HEK293 (cell line): Measurements from ENCODE around the gene HLA-DPA1.

Experiments used
- CTCF ChIA-PET: fragments of 350-600 bp; formaldehyde crosslinking; extraction: SDS; loops from one replicate; lab custom pipeline; 2021; ENCODE audit warnings: antibody characterized with exemption; lab: Yijun Ruan, JAX
- POLR2A ChIA-PET: fragments of 300-600 bp; formaldehyde crosslinking; extraction: SDS; loops from one replicate; lab custom pipeline; 2020; ENCODE audit warnings: antibody characterized with exemption, inconsistent platforms; lab: Yijun Ruan, JAX
- H3K27ac ChIP-seq: fragments of 200-500 bp; sonication (Bioruptor generic); 2 replicates; pipeline ENCODE4 v1.5.1; 2014; ENCODE audit warnings: low read depth, low read length, control low read depth, inconsistent platforms; ENCODE audit errors: extremely low read depth
- H3K36me3 ChIP-seq, 2 experiments: fragments of 200-500 bp in 1 of 2; sonication (Bioruptor generic) in 1 of 2; 1 replicate in 1 of 2; 2 replicates in 1 of 2; pipeline ENCODE4 v1.5.1; 2014 to 2017; ENCODE audit warnings: inconsistent platforms in 2 of 2, low read length in 2 of 2; ENCODE audit not compliant: control insufficient read depth in 2 of 2, insufficient read depth in 1 of 2
- H3K4me1 ChIP-seq: fragments of 200-500 bp; sonication (Bioruptor generic); 2 replicates; pipeline ENCODE4 v1.5.1; 2014; ENCODE audit warnings: mild to moderate bottlenecking, low read length, inconsistent platforms; ENCODE audit not compliant: control insufficient read depth, insufficient read depth
- H3K4me3 ChIP-seq: 2 replicates; pipeline ENCODE4 v1.5.1; 2011; ENCODE audit warnings: low read depth, mild to moderate bottlenecking, control low read depth, low read length, moderate library complexity
- H3K9me3 ChIP-seq: fragments of 200-500 bp; sonication (Bioruptor generic); 2 replicates; pipeline ENCODE4 v1.5.1; 2014; ENCODE audit warnings: low read depth, low read length, inconsistent platforms; ENCODE audit not compliant: control insufficient read depth, insufficient read depth
- HOXC10 ChIP-seq: sonication (generic); formaldehyde crosslinking; IDR thresholded peaks from 2 replicates; pipeline ENCODE4 v1.8.1; 2023; ENCODE audit warnings: mild to moderate bottlenecking, missing genetic modification reagents
- KLF1 ChIP-seq: fragments of 450-650 bp; formaldehyde crosslinking; IDR thresholded peaks from 2 replicates; pipeline ENCODE4 v1.5.1; 2016; ENCODE audit warnings: missing biosample characterization, missing genetic modification characterization
- REPIN1 ChIP-seq: fragments of 450-650 bp; formaldehyde crosslinking; IDR thresholded peaks from 2 replicates; pipeline ENCODE4 v1.5.1; 2017; ENCODE audit warnings: missing biosample characterization, missing genetic modification characterization, low read depth
- SP7 ChIP-seq: fragments of 450-650 bp; formaldehyde crosslinking; IDR thresholded peaks from 2 replicates; pipeline ENCODE4 v1.5.1; 2016; ENCODE audit warnings: missing biosample characterization, missing genetic modification characterization
- ZBTB7A ChIP-seq: fragments of 450-650 bp; formaldehyde crosslinking; IDR thresholded peaks from 2 replicates; pipeline ENCODE4 v1.5.1; 2016; ENCODE audit warnings: low read depth, missing biosample characterization, missing genetic modification characterization
- ZNF223 ChIP-seq: fragments of 450-650 bp; formaldehyde crosslinking; IDR thresholded peaks from 2 replicates; pipeline ENCODE4 v1.5.1; 2016; ENCODE audit warnings: missing biosample characterization, missing genetic modification characterization
- ZNF311 ChIP-seq: fragments of 450-650 bp; formaldehyde crosslinking; IDR thresholded peaks from 2 replicates; pipeline ENCODE4 v1.5.1; 2017; ENCODE audit warnings: missing biosample characterization, missing genetic modification characterization, borderline replicate concordance
- ZNF596 ChIP-seq: fragments of 450-650 bp; IDR thresholded peaks from 2 replicates; pipeline ENCODE4 v1.5.0; 2018; ENCODE audit warnings: missing biosample characterization, mild to moderate bottlenecking, missing genetic modification characterization, moderate library complexity
- ZNF747 ChIP-seq: fragments of 450-650 bp; formaldehyde crosslinking; IDR thresholded peaks from 2 replicates; pipeline ENCODE4 v1.5.1; 2016; ENCODE audit warnings: missing biosample characterization, missing genetic modification characterization
- ZNF837 ChIP-seq: fragments of 450-650 bp; formaldehyde crosslinking; IDR thresholded peaks from 2 replicates; pipeline ENCODE4 v1.5.1; 2016; ENCODE audit warnings: missing biosample characterization, missing genetic modification characterization
- TF ChIP-seq, protein P1 (sequence below): fragments of 450-650 bp; formaldehyde crosslinking; IDR thresholded peaks from 2 replicates; pipeline ENCODE4 v1.5.1; 2016; ENCODE audit warnings: missing biosample characterization, missing genetic modification characterization
- TF ChIP-seq, protein P2 (sequence below): fragments of 450-650 bp; formaldehyde crosslinking; IDR thresholded peaks from 2 replicates; pipeline ENCODE4 v1.5.1; 2017; ENCODE audit warnings: missing biosample characterization, missing genetic modification characterization
- TF ChIP-seq, protein P3 (sequence below): fragments of 450-650 bp; formaldehyde crosslinking; IDR thresholded peaks from 2 replicates; pipeline ENCODE4 v1.5.1; 2016; ENCODE audit warnings: missing biosample characterization, missing genetic modification characterization
- TF ChIP-seq, protein P4 (sequence below): fragments of 450-650 bp; formaldehyde crosslinking; IDR thresholded peaks from 2 replicates; pipeline ENCODE4 v1.5.1; 2016; ENCODE audit warnings: missing biosample characterization, missing genetic modification characterization
- TF ChIP-seq, protein P5 (sequence below): fragments of 450-650 bp; formaldehyde crosslinking; IDR thresholded peaks from 2 replicates; pipeline ENCODE4 v1.5.1; 2016; ENCODE audit warnings: missing biosample characterization, missing genetic modification characterization, low read depth
- TF ChIP-seq, protein P6 (sequence below): fragments of 450-650 bp; formaldehyde crosslinking; IDR thresholded peaks from 2 replicates; pipeline ENCODE4 v1.5.1; 2016; ENCODE audit warnings: missing biosample characterization, missing genetic modification characterization

Gene HLA-DPA1

DNA sequence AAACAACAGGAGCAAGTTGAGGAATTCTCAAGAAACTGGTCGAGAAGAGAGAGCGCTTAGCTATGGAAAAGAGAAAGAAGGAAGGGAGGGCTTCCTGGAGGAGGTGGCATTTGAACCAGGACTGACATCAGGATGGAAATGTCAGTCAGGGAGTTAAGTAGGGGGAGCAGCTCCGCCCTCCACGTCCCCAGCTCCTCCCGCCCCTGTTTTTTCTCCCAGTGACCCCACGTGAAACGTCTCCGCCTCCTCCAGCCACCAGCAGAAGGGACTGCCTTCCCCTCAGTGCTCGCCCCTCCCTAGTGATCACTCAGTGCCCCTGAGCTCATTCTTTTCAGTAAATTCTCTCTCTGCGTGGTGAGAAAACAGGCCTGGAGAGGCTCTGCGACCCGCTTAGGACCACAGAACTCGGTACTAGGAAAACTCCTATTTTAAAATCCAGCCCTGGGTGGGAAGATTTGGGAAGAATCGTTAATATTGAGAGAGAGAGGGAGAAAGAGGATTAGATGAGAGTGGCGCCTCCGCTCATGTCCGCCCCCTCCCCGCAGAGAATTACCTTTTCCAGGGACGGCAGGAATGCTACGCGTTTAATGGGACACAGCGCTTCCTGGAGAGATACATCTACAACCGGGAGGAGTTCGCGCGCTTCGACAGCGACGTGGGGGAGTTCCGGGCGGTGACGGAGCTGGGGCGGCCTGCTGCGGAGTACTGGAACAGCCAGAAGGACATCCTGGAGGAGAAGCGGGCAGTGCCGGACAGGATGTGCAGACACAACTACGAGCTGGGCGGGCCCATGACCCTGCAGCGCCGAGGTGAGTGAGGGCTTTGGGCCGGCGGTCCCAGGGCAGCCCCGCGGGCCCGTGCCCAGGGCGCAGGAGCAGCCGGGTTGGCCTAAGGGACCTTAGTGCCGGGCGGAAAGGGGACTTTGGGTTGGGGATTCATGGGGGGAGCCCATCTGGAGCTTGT is 7.0 kb upstream of the HLA-DPA1 start (continued):
- TF ChIP-seq, protein P1, sequence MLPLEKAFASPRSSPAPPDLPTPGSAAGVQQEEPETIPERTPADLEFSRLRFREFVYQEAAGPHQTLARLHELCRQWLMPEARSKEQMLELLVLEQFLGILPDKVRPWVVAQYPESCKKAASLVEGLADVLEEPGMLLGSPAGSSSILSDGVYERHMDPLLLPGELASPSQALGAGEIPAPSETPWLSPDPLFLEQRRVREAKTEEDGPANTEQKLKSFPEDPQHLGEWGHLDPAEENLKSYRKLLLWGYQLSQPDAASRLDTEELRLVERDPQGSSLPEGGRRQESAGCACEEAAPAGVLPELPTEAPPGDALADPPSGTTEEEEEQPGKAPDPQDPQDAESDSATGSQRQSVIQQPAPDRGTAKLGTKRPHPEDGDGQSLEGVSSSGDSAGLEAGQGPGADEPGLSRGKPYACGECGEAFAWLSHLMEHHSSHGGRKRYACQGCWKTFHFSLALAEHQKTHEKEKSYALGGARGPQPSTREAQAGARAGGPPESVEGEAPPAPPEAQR (tag by site-specific recombination), result no peak
- TF ChIP-seq SP7 (tag by site-specific recombination), result peak; percentile 73
- TF ChIP-seq, protein P2, sequence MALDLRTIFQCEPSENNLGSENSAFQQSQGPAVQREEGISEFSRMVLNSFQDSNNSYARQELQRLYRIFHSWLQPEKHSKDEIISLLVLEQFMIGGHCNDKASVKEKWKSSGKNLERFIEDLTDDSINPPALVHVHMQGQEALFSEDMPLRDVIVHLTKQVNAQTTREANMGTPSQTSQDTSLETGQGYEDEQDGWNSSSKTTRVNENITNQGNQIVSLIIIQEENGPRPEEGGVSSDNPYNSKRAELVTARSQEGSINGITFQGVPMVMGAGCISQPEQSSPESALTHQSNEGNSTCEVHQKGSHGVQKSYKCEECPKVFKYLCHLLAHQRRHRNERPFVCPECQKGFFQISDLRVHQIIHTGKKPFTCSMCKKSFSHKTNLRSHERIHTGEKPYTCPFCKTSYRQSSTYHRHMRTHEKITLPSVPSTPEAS (tag by site-specific recombination), result no peak
- TF ChIP-seq, protein P3, sequence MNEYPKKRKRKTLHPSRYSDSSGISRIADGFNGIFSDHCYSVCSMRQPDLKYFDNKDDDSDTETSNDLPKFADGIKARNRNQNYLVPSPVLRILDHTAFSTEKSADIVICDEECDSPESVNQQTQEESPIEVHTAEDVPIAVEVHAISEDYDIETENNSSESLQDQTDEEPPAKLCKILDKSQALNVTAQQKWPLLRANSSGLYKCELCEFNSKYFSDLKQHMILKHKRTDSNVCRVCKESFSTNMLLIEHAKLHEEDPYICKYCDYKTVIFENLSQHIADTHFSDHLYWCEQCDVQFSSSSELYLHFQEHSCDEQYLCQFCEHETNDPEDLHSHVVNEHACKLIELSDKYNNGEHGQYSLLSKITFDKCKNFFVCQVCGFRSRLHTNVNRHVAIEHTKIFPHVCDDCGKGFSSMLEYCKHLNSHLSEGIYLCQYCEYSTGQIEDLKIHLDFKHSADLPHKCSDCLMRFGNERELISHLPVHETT (tag by site-specific recombination), result 0 out of 2 replicates have a peak, but pooled peaks have one; percentile 9

DNA sequence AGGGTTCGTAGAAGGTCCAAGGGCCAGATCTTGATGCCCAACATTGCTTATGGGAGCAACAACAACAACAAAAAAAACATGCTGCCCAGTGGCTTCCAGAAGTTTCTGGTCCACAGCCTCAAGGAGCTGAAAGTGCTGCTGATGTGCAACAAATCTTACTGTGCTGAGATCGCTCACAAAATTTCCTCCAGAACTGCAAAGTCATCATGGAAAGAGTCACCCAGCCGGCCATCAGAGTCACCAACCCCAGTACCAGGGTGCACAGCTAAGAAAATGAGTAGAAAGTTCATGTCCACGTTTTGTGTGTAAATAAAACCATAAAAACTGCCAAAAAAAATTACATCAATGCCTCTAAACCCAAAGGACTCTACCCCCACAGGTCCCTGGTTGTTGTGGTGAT is 6.1 kb upstream of the HLA-DPA1 start:
- ChIA-PET POLR2A (interaction anchor here (0.7 to 2.6 kb wide), 12 partner anchors 26 to 346 kb away, joined by 3 to 18 read pairs (median 4); partner anchors contain the start of genes HSD17B8, RING1, RPS18 and VPS52), CTCF (interaction anchor here (1.0 to 5.0 kb wide), 3 partner anchors 8 to 66 kb away, joined by 3 to 37 read pairs (median 7); no protein-coding TSS in a partner anchor)
- TF ChIP-seq, protein P4, sequence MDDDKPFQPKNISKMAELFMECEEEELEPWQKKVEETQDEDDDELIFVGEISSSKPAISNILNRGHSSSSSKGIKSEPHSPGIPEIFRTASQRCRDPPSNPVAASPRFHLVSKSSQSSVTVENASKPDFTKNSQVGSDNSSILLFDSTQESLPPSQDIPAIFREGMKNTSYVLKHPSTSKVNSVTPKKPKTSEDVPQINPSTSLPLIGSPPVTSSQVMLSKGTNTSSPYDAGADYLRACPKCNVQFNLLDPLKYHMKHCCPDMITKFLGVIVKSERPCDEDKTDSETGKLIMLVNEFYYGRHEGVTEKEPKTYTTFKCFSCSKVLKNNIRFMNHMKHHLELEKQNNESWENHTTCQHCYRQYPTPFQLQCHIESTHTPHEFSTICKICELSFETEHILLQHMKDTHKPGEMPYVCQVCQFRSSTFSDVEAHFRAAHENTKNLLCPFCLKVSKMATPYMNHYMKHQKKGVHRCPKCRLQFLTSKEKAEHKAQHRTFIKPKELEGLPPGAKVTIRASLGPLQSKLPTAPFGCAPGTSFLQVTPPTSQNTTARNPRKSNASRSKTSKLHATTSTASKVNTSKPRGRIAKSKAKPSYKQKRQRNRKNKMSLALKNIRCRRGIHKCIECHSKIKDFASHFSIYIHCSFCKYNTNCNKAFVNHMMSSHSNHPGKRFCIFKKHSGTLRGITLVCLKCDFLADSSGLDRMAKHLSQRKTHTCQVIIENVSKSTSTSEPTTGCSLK (tag by site-specific recombination), result no peak
- TF ChIP-seq HOXC10 (no peak), ZNF223 (tag by site-specific recombination) (no peak), KLF1 (tag by site-specific recombination) (no peak), ZNF596 (tag by site-specific recombination) (no peak), ZBTB7A (tag by site-specific recombination) (no peak), ZNF837 (tag by site-specific recombination) (no peak), ZNF747 (tag by site-specific recombination) (no peak), ZNF311 (tag by site-specific recombination) (no peak), REPIN1 (tag by site-specific recombination) (no peak)
- TF ChIP-seq, protein P2 (tag by site-specific recombination), result no peak
- TF ChIP-seq, protein P5, sequence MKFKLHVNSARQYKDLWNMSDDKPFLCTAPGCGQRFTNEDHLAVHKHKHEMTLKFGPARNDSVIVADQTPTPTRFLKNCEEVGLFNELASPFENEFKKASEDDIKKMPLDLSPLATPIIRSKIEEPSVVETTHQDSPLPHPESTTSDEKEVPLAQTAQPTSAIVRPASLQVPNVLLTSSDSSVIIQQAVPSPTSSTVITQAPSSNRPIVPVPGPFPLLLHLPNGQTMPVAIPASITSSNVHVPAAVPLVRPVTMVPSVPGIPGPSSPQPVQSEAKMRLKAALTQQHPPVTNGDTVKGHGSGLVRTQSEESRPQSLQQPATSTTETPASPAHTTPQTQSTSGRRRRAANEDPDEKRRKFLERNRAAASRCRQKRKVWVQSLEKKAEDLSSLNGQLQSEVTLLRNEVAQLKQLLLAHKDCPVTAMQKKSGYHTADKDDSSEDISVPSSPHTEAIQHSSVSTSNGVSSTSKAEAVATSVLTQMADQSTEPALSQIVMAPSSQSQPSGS, result no peak
- TF ChIP-seq, protein P6, sequence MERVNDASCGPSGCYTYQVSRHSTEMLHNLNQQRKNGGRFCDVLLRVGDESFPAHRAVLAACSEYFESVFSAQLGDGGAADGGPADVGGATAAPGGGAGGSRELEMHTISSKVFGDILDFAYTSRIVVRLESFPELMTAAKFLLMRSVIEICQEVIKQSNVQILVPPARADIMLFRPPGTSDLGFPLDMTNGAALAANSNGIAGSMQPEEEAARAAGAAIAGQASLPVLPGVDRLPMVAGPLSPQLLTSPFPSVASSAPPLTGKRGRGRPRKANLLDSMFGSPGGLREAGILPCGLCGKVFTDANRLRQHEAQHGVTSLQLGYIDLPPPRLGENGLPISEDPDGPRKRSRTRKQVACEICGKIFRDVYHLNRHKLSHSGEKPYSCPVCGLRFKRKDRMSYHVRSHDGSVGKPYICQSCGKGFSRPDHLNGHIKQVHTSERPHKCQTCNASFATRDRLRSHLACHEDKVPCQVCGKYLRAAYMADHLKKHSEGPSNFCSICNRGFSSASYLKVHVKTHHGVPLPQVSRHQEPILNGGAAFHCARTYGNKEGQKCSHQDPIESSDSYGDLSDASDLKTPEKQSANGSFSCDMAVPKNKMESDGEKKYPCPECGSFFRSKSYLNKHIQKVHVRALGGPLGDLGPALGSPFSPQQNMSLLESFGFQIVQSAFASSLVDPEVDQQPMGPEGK, result no peak
- no peak overlapping the region for H3K27ac ChIP-seq
- H3K36me3 ChIP-seq, result peaks cover 0 to 4% of the 10 kb centered on the region in 2 experiments; a peak in 1 of 3 replicates
- no peaks in the 10 kb centered on the region for H3K9me3 ChIP-seq
- H3K4me1 ChIP-seq, result peaks cover 5% of the 10 kb centered on the region
- no peak overlapping the region for H3K4me3 ChIP-seq
